Activated naive CD8-positive, alpha-beta T cell treated with anti-CD3 and anti-CD28 coated beads, Interleukin-2, amount 50 U/mL, for 16 hours (primary cell): ENCODE data around the gene SRRM3.
"Not testable (repeated sequence)": the region's sequence is repeated elsewhere in the genome, so short reads cannot be mapped to it uniquely, and the experiment has no call there.

ENCODE experiments used
- DNase-seq: peaks from one replicate; pipeline ENCODE4 v3.0.0-alpha.2; 2020; ENCODE audit warnings: low read depth, low spot score

Gene SRRM3

GRCh38 chr7:76261931-76262330, 60.2 kb downstream of the SRRM3 start:
- DNase-seq = no peak

GRCh38 chr7:76262683-76263402, 61.1 kb downstream of the SRRM3 start:
- no peak for DNase-seq

- no peak for DNase-seq
Observed at GRCh38 chr7:76265299-76265698, 63.6 kb downstream of the SRRM3 start.

- no peak for DNase-seq
Observed at GRCh38 chr7:76267107-76267893, 65.6 kb downstream of the SRRM3 start.

DNA sequence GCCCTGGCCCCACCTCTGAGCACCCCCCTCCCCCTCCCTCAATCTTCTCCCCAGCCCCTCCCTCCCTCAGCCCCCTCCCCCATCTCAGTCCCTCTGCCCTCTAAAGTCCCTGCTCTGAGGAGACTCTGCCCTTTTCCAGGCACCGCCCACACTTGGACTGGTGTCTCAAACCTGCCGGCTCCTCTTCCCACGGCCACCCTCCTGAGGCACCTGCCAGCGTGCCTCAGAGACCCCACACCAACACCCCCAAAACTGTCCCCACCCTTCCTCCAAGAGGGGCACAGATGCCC, 66.1 kb downstream of the SRRM3 start:
- no peak for DNase-seq

- no peak for DNase-seq
Observed at GRCh38 chr7:76268376-76268775, 66.7 kb downstream of the SRRM3 start.

DNA sequence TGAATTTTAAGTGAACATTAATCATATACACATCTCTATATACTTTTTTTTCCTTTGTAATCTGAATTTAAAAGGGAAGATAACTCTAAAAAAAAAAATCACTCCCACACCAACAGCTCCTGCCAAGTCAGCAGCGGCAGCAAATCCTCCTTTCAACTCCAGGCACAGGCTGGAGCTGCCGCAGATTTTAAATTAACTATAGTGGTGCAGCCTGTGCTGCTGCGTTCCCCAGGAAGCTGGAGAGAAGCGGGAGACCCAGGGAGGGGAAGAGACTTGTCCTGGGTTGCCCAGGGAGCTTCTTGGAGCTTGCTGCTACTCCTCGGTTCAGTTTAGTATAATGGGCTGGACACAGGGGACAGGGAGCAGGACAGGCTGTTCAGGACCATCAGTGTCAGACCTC, 68.2 kb downstream of the SRRM3 start:
- no peak for DNase-seq

DNA sequence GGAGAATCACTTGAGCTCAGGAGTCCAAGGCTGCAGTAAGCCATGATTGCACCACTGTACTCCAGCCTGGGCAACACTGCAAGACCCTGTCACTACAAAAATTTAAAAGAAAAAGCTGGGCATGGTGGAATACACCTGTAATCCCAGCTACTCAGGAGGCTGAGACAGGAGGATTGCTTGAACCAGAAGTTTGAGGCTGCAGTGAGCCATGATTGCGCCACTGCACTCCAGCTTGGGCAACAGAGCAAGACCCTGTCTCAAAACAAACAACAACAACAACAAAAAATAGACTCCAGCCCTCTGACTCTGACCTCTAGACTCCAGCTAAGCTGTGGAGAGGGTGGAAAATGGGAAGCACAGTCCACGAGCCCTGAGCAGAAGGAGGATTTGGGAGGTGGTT, 69.7 kb downstream of the SRRM3 start:
- not testable (repeated sequence) for DNase-seq

DNA sequence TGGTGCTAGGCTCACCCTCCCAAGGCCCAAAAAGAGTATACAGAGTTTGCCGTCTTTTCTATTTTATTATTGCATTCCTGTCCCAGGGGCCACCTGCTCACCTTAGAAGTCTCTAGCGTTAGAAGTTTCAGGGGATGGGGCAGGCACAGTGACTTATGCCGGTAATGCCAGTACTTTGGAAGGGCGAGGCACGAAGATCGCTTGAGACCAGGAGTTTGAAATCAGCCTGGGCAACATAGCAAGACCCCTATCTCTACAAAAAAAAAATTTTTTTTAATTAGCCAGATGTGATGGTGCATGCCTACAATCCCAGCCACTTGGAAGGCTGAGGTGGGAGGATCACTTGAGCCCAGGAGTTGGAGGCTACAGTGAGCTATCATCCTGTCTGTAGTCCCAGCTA, 70.4 kb downstream of the SRRM3 start:
- no peak for DNase-seq

- DNase-seq = no peak
Observed at GRCh38 chr7:76272851-76273497, 71.3 kb downstream of the SRRM3 start.

GRCh38 chr7:76273503-76273902, 71.8 kb downstream of the SRRM3 start:
- DNase-seq = no peak

- DNase-seq = no peak
Observed at GRCh38 chr7:76278540-76278939, 76.8 kb downstream of the SRRM3 start.

- DNase-seq = no peak
Observed at GRCh38 chr7:76280408-76280807, 78.7 kb downstream of the SRRM3 start.

GRCh38 chr7:76281006-76281705, 79.5 kb downstream of the SRRM3 start:
- no peak for DNase-seq

GRCh38 chr7:76281706-76282343, 80.1 kb downstream of the SRRM3 start:
- DNase-seq = no peak

DNA sequence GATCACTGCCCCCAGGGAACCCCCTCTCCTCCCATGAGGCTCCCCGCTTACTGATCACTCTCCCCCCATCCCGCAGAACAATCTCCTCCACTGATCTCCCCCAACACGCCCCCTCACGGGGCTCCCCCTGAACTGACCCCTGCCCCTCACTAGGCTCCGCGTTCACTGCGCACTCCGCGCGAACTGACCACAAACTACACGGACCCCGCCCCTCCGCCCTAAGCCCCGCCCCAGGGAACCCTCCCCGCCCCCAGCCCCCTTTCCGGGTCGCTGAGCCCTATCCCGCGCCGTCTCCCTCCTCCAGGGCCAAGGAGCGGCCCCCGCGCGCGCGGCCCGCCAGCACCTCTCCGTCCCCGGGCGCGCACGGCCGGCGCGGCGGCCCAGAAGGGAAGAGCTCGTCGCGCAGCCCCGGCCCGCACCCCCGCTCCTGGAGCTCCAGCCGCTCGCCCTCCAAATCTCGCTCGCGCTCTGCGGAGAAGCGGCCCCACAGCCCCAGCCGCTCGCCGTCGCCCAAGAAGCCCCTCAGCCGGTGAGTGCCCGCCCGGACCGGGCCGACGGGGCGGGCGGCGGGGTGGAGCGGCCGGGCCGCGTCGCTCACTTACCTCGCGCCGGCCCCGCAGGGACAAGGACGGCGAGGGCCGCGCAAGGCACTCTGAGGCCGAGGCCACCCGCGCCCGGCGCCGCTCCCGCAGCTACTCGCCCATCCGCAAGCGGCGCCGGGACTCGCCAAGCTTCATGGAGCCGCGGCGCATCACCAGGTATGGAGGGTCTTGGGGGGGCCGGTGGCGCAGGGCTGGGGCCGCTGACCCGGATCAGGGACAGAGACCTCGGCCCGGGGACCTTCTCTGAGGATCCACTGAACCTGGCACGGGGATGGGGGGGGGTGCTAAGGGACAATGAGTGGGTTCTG, 80.9 kb downstream of the SRRM3 start:
- no peak for DNase-seq

GRCh38 chr7:76283254-76284159, 81.8 kb downstream of the SRRM3 start:
- no peak for DNase-seq

GRCh38 chr7:76285604-76286374, 84.1 kb downstream of the SRRM3 start:
- no peak for DNase-seq

DNA sequence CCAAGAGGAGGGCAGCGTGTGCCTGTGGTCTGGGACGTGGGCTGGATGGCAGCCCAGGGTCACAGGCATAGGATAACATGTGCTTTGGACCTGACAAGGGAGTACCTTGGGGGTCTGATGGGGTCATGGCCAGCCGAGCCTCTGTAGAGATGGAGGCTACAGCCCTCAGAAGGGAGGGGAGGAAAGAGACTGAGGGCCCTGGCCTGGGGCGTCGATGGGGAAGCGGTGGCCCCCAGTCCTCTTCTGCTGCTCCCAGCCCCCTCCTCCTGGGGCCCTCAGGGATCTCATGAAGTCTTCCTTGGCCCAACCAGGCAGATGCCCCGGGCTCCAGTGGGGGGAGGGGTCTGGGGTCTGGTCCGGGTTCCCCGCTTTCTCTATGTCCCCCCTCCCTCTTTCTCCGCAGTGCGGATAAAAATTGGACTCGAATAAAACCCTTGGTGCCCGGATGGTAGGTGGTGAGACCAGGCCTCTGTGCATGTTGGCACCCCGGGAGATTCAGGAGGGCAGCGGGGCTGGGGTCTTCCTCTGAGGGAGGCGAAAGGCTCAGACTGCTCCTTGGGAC, 85.2 kb downstream of the SRRM3 start:
- no peak for DNase-seq
